Measurements from ENCODE around the gene TPRG1L. TPM values are rescaled to one million over a fixed set of nuclear protein-coding genes. Genes with fewer than 3 reads are reported as not detected.

The TPRG1L gene
- total RNA-seq, 1 donor from 2014 or later: 47.5 TPM

- no peak for TF ChIP-seq CTCF (IDR thresholded peaks at IDR 0.05)
- Histone ChIP-seq H3K9me3 (no peaks in the 10 kb centered on the region), H3K27ac (no peak overlapping the region), H3K4me3 (no peak overlapping the region), H3K27me3 (no peaks in the 10 kb centered on the region), H3K4me1 (peaks cover 33% of the 10 kb centered on the region), H3K36me3 (no peaks in the 10 kb centered on the region)
- DNase-seq (no peak), ATAC-seq (no peak)
- intact Hi-C loops (cut with DNase I): no loop called here
Measured at GRCh38 chr1:3600354-3600753, 24.5 kb upstream of the TPRG1L start.

- DNase-seq: no peak
- no peak for TF ChIP-seq CTCF (IDR thresholded peaks at IDR 0.05)
- Histone ChIP-seq H3K4me3 (no peak overlapping the region), H3K27me3 (no peaks in the 10 kb centered on the region), H3K36me3 (no peaks in the 10 kb centered on the region), H3K4me1 (peaks cover 33% of the 10 kb centered on the region), H3K27ac (no peak overlapping the region), H3K9me3 (no peaks in the 10 kb centered on the region)
- intact Hi-C loops (cut with DNase I): no loop called here
- ATAC-seq: peak; percentile 2
Measured at GRCh38 chr1:3601743-3602142, 23.1 kb upstream of the TPRG1L start.

- DNase-seq: no peak
- no peak for ATAC-seq
- no peak overlapping the region for H3K4me3 ChIP-seq
- no peak overlapping the region for H3K27ac ChIP-seq
- peaks cover 26% of the 10 kb centered on the region for H3K4me1 ChIP-seq
- H3K9me3 ChIP-seq: no peaks in the 10 kb centered on the region
- intact Hi-C loops (cut with DNase I): no loop called here
- TF ChIP-seq CTCF (IDR thresholded peaks at IDR 0.05): no peak
- no peaks in the 10 kb centered on the region for H3K36me3 ChIP-seq
- H3K27me3 ChIP-seq: no peaks in the 10 kb centered on the region
Measured at GRCh38 chr1:3602375-3602774, 22.4 kb upstream of the TPRG1L start.

GRCh38 chr1:3603156-3603555 is 21.7 kb upstream of the TPRG1L start:
- no peak overlapping the region for H3K27ac ChIP-seq
- peaks cover 19% of the 10 kb centered on the region for H3K4me1 ChIP-seq
- H3K36me3 ChIP-seq: no peaks in the 10 kb centered on the region
- no peak for TF ChIP-seq CTCF (IDR thresholded peaks at IDR 0.05)
- H3K9me3 ChIP-seq: no peaks in the 10 kb centered on the region
- intact Hi-C loops (cut with DNase I): no loop called here
- H3K4me3 ChIP-seq: no peak overlapping the region
- no peaks in the 10 kb centered on the region for H3K27me3 ChIP-seq
- ATAC-seq (no peak), DNase-seq (no peak)

GRCh38 chr1:3603571-3604467 is 21.0 kb upstream of the TPRG1L start:
- no peak overlapping the region for H3K4me3 ChIP-seq
- no peak for TF ChIP-seq CTCF (IDR thresholded peaks at IDR 0.05)
- H3K9me3 ChIP-seq: no peaks in the 10 kb centered on the region
- no peak overlapping the region for H3K27ac ChIP-seq
- peaks cover 3% of the 10 kb centered on the region for H3K27me3 ChIP-seq
- peaks cover 12% of the 10 kb centered on the region for H3K4me1 ChIP-seq
- H3K36me3 ChIP-seq: no peaks in the 10 kb centered on the region
- intact Hi-C loops (cut with DNase I): no loop called here
- ATAC-seq (no peak), DNase-seq (no peak)

All from upper lobe of right lung (tissue), 1 donor.